Body of pancreas (tissue), 4 donors: ENCODE data around the gene DNAJC24. TPM values are rescaled to one million over a fixed set of nuclear protein-coding genes. Genes with fewer than 3 reads are reported as not detected.

Experiments
- ATAC-seq: fragments of 150-250 bp; one replicate; pipeline ENCODE4 v1.9.1; 2016
- DNase-seq, 4 donors: peaks; one replicate each; pipeline ENCODE4 v3.0.0-alpha.2; 2019
- H3K27ac ChIP-seq, 4 donors: fragments of 200-600 bp; sonication (generic); 1 replicate in 3 of 4; 2 replicates in 1 of 4; pipeline versions ENCODE4 v1.5.1 to v1.6.1; 2016 to 2019; ENCODE audit warnings: mild to moderate bottlenecking in 1 of 4, mixed read lengths in 1 of 4, moderate library complexity in 1 of 4
- H3K27me3 ChIP-seq, 2 donors: fragments of 200-600 bp; sonication (generic); one replicate each; pipeline ENCODE4 v1.6.0; 2016; ENCODE audit warnings: mild to moderate bottlenecking in 1 of 2
- H3K36me3 ChIP-seq, 2 donors: fragments of 200-600 bp; sonication (generic); replicated peaks in 1 of 2; 2 replicates each; pipeline ENCODE4 v1.5.1; 2016; ENCODE audit warnings: low read depth in 2 of 2; ENCODE audit not compliant: insufficient read depth in 1 of 2
- H3K4me1 ChIP-seq: fragments of 200-600 bp; sonication (generic); one replicate; pipeline ENCODE4 v1.6.0; 2016
- H3K4me3 ChIP-seq, 2 donors: fragments of 200-600 bp; sonication (generic); 1 replicate in 1 of 2; 2 replicates in 1 of 2; pipeline ENCODE4 v1.5.1; 2016 to 2019
- H3K9me3 ChIP-seq, 3 donors: fragments of 200-600 bp; sonication (generic); 1 replicate in 2 of 3; 2 replicates in 1 of 3; pipeline ENCODE4 v1.5.1; 2016
- POLR2A ChIP-seq, 3 donors: fragments of 450-650 bp; IDR thresholded peaks; one replicate each; pipeline ENCODE4 v1.6.1; 2016; ENCODE audit warnings: antibody characterized with exemption in 3 of 3, mild to moderate bottlenecking in 2 of 3
- WGBS, 2 donors: methylation state at CpG; one replicate each; pipeline ENCODE4 v1.1.5; 2017; 5-methylcytosine and 5-hydroxymethylcytosine counted together
- intact Hi-C: fragments of 100-400 bp; cut with DNase I; formaldehyde crosslinking; loops from one replicate; pipeline ENCODE4 v1.15.1; 2023
- total RNA-seq, 2 donors: library from RNA; depleted of rRNA; stranded (reverse); fragments of >200 nt; gene quantifications; one replicate each; pipeline ENCODE4 v1.1.0, GENCODE V29; 2016
- TF ChIP-seq, protein P1 (sequence below), 7 experiments: fragments of 450-650 bp in 4 of 7; fragments of 200-600 bp in 3 of 7; sonication (generic) in 3 of 7; IDR thresholded peaks; one replicate each; pipeline ENCODE4 v1.5.1; 2016 to 2019; ENCODE audit warnings: antibody characterized with exemption in 7 of 7

The DNAJC24 gene
- total RNA-seq, 2 donors from 2014 or later: 16.1 to 32.3 TPM

GRCh38 chr11:31433851-31434250 lies 64.2 kb downstream of the DNAJC24 start:
- Histone ChIP-seq H3K4me3 (no peak overlapping the region), H3K27ac (no peak overlapping the region), H3K36me3 (peaks cover 0 to 1% of the 10 kb centered on the region in 2 donors), H3K27me3 (no peaks in the 10 kb centered on the region), H3K4me1 (no peaks in the 10 kb centered on the region), H3K9me3 (no peaks in the 10 kb centered on the region)
- intact Hi-C loops: no loop called here
- DNase-seq (no peak), ATAC-seq (no peak)
- TF ChIP-seq, protein P1, sequence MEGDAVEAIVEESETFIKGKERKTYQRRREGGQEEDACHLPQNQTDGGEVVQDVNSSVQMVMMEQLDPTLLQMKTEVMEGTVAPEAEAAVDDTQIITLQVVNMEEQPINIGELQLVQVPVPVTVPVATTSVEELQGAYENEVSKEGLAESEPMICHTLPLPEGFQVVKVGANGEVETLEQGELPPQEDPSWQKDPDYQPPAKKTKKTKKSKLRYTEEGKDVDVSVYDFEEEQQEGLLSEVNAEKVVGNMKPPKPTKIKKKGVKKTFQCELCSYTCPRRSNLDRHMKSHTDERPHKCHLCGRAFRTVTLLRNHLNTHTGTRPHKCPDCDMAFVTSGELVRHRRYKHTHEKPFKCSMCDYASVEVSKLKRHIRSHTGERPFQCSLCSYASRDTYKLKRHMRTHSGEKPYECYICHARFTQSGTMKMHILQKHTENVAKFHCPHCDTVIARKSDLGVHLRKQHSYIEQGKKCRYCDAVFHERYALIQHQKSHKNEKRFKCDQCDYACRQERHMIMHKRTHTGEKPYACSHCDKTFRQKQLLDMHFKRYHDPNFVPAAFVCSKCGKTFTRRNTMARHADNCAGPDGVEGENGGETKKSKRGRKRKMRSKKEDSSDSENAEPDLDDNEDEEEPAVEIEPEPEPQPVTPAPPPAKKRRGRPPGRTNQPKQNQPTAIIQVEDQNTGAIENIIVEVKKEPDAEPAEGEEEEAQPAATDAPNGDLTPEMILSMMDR (IDR thresholded peaks at IDR 0.05): no peak
- TF ChIP-seq POLR2A (IDR thresholded peaks at IDR 0.05): no peak
- WGBS, 2 donors: 87 to 100% methylated on average over 1 of the region's 1 CpG

GRCh38 chr11:31437742-31438435 lies 68.2 kb downstream of the DNAJC24 start:
- H3K27me3 ChIP-seq: no peaks in the 10 kb centered on the region
- H3K36me3 ChIP-seq: no peaks in the 10 kb centered on the region
- TF ChIP-seq, protein P1 (IDR thresholded peaks at IDR 0.05): no peak
- TF ChIP-seq POLR2A (IDR thresholded peaks at IDR 0.05): no peak
- intact Hi-C loops: no loop called here
- H3K9me3 ChIP-seq: no peaks in the 10 kb centered on the region
- no peak overlapping the region for H3K4me3 ChIP-seq
- WGBS, 2 donors: 87 to 90% methylated on average over 2 of the region's 2 CpGs
- no peaks in the 10 kb centered on the region for H3K4me1 ChIP-seq
- DNase-seq (no peak), ATAC-seq (no peak)
- no peak overlapping the region for H3K27ac ChIP-seq

- no peak overlapping the region for H3K4me3 ChIP-seq
- intact Hi-C loops: no loop called here
- H3K4me1 ChIP-seq: no peaks in the 10 kb centered on the region
- ATAC-seq (no peak), DNase-seq (no peak)
- H3K27me3 ChIP-seq: no peaks in the 10 kb centered on the region
- H3K9me3 ChIP-seq: no peaks in the 10 kb centered on the region
- TF ChIP-seq, protein P1 (IDR thresholded peaks at IDR 0.05): no peak
- TF ChIP-seq POLR2A (IDR thresholded peaks at IDR 0.05): no peak
- no peak overlapping the region for H3K27ac ChIP-seq
- no peaks in the 10 kb centered on the region for H3K36me3 ChIP-seq
These were observed 71.6 kb downstream of the DNAJC24 start for GRCh38 chr11:31441296-31441695.

GRCh38 chr11:31442086-31442485 lies 72.4 kb downstream of the DNAJC24 start:
- 63 to 73% methylated on average over 2 of the region's 2 CpGs for WGBS, 2 donors
- Histone ChIP-seq H3K4me1 (no peaks in the 10 kb centered on the region), H3K36me3 (no peaks in the 10 kb centered on the region), H3K27ac (no peak overlapping the region), H3K4me3 (no peak overlapping the region), H3K27me3 (no peaks in the 10 kb centered on the region), H3K9me3 (no peaks in the 10 kb centered on the region)
- no peak for TF ChIP-seq POLR2A (IDR thresholded peaks at IDR 0.05)
- TF ChIP-seq, protein P1 (IDR thresholded peaks at IDR 0.05): no peak
- no peak for DNase-seq
- ATAC-seq: no peak
- intact Hi-C loops: no loop called here

GRCh38 chr11:31443802-31444201 lies 74.1 kb downstream of the DNAJC24 start:
- TF ChIP-seq POLR2A (IDR thresholded peaks at IDR 0.05): no peak
- TF ChIP-seq, protein P1 (IDR thresholded peaks at IDR 0.05): no peak
- H3K27me3 ChIP-seq: no peaks in the 10 kb centered on the region
- H3K36me3 ChIP-seq: no peaks in the 10 kb centered on the region
- H3K9me3 ChIP-seq: no peaks in the 10 kb centered on the region
- no peak overlapping the region for H3K27ac ChIP-seq
- 96 to 100% methylated on average over 3 of the region's 3 CpGs for WGBS, 2 donors
- intact Hi-C loops: no loop called here
- ATAC-seq (no peak), DNase-seq (no peak)
- no peak overlapping the region for H3K4me3 ChIP-seq
- H3K4me1 ChIP-seq: no peaks in the 10 kb centered on the region
